Activated T-cell treated with anti-CD3 and anti-CD28 coated beads, Interleukin-2, amount 50 U/mL, for 24 hours (primary cell): Measurements from ENCODE around the gene CD59.
A peak's percentile ranks its signal among the peaks of the same experiment; 100 is the strongest.

Source experiments
- DNase-seq: peaks from one replicate; pipeline ENCODE4 v3.0.0-alpha.2; 2020
- H3K27ac Mint-ChIP-seq: 2 replicates; pipeline ENCODE4 v1.8.0; 2020; ENCODE audit warnings: mild to moderate bottlenecking, mixed read lengths
- H3K27me3 Mint-ChIP-seq: 2 replicates; pipeline ENCODE4 v1.8.0; 2020; ENCODE audit warnings: mixed read lengths
- H3K36me3 Mint-ChIP-seq: 2 replicates; pipeline ENCODE4 v1.8.0; 2020; ENCODE audit warnings: low read depth, mixed read lengths
- H3K4me1 Mint-ChIP-seq: 2 replicates; pipeline ENCODE4 v1.8.0; 2020; ENCODE audit warnings: low read depth, mixed read lengths
- H3K4me3 Mint-ChIP-seq: 2 replicates; pipeline ENCODE4 v1.8.0; 2020; ENCODE audit warnings: mild to moderate bottlenecking, moderate library complexity, mixed read lengths
- H3K9me3 Mint-ChIP-seq: 2 replicates; pipeline ENCODE4 v1.8.0; 2020; ENCODE audit warnings: mixed read lengths

Gene CD59

DNA sequence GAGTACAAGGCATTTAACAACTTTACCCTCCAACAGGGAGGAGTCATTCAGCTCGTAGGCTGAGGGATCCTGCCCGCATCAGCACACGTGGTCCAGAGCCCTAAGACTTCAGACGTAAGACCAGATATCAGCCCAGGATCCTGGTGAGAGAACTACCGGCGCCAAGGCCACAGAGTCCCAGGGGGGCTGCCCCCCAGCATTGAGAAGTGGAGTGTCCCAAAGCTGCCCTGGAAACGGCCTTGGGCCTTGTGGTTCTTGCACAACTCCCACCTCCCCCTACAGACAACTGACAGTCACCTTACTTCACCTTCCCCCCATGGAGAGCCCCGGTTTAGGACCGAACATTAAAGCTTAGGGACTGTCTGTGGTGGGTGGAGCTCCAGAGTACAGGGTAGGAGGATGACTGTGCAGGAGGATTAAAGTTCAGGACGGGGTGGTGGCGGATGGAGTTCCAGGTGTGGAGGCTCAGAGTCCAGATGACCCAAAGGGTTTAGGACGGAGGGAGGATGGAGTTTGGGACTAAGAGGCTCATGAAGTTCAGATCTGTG lies 36.6 kb downstream of the CD59 start:
- no peaks in the 10 kb centered on the region for H3K9me3 Mint-ChIP-seq
- peaks cover 17% of the 10 kb centered on the region for H3K4me1 Mint-ChIP-seq
- H3K36me3 Mint-ChIP-seq: no peaks in the 10 kb centered on the region
- no peak overlapping the region for H3K27ac Mint-ChIP-seq
- no peak for DNase-seq
- H3K4me3 Mint-ChIP-seq: peak overlapping the region; percentile 57
- H3K27me3 Mint-ChIP-seq: peaks cover 20% of the 10 kb centered on the region

DNA sequence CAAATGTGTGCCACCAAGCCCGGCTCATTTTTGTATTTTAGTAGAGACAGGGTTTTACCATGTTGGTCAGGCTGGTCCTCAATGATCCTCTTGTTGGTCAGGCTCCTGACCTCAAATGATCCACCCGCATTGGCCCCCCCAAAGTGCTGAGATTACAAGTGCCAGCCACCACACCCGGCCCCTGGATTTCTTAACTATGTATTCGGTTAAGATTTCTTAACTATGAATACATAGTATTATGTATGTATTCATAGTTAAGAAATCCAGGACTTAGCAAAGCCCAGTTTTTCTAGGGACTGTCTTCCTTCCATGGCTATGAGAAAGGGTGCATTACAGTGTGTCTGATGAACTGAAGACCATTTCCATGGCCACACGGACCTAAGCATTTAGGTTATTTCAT lies 37.3 kb downstream of the CD59 start:
- Mint-ChIP-seq H3K27ac (no peak overlapping the region), H3K4me3 (no peak overlapping the region), H3K4me1 (peaks cover 17% of the 10 kb centered on the region), H3K9me3 (no peaks in the 10 kb centered on the region), H3K27me3 (peaks cover 20% of the 10 kb centered on the region), H3K36me3 (no peaks in the 10 kb centered on the region)
- DNase-seq: no peak

DNA sequence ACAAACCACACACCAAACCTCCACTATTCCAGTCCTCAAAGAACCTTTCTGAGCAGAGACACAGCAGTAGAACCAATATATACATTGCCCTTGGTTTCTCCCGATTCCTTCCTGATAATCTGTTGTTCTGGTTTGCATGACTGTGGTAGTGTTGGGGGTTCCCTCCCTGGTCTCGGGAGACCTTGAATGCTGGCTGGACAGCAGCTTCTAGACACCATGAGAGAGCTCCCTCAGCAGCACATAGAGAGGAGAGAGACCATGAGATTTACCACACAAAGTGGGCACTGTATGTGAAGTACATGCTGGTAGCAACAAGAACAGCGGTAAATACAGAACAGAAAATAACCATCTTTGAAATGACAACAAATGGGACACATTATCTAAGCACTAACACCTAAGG lies 38.2 kb downstream of the CD59 start:
- Mint-ChIP-seq H3K27ac (no peak overlapping the region), H3K9me3 (no peaks in the 10 kb centered on the region), H3K4me1 (peaks cover 17% of the 10 kb centered on the region), H3K27me3 (peaks cover 20% of the 10 kb centered on the region), H3K36me3 (no peaks in the 10 kb centered on the region), H3K4me3 (no peak overlapping the region)
- no peak for DNase-seq

DNA sequence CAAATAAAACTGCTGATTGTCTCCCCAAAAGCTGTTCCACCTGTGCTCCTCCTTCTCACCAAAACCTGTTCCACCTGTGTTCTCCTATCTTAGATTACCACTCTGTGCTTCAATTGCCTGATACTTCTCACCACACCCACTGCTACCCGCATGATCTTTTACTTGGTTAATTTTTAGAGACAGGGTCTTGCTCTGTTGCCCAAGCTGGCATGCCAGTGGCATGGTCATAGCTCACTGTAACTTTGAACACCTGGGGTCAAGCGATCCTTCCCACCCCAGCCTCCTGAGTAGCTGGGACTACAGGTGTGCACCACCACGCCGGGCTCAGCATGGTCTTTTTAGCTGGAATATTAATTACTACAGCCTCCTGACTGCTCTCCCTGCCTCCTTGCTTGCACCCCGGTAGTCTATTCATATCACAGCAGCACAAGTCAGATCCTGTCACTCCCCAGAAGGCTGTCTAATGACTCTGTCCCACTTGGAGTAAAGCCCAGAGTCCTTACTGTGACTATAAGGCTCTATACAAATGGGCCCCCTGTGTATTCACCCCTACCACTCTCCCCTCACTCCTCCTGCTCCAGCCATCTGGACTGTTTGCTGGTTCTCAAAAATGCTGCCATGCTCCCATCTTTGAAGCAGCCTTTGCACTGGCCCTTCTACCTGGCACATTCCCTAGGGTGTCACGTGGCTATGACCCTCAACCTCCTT lies 39.1 kb downstream of the CD59 start:
- H3K27ac Mint-ChIP-seq: no peak overlapping the region
- no peaks in the 10 kb centered on the region for H3K36me3 Mint-ChIP-seq
- H3K4me1 Mint-ChIP-seq: peaks cover 17% of the 10 kb centered on the region
- DNase-seq: no peak
- H3K27me3 Mint-ChIP-seq: peaks cover 20% of the 10 kb centered on the region
- no peaks in the 10 kb centered on the region for H3K9me3 Mint-ChIP-seq
- no peak overlapping the region for H3K4me3 Mint-ChIP-seq

DNA sequence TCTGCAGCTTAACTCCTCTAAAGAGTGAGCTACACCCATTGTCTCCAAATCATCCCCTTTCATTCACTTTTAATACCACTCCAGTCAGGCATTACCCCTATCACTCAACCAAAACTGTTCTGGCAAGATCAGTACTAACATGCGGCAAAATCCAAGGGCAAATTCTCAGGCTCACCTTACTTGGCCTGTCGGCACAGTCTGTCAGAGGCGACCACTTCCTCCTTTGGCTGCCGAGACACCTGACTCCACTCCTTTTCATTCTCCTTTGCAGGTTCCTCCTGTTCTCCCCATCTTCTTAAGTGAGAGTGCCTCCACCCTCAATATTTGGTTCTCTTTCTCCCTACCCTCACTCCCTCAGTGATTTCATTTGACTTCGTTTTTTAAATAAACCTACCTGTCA lies 39.8 kb downstream of the CD59 start:
- Mint-ChIP-seq H3K4me1 (peaks cover 14% of the 10 kb centered on the region), H3K27me3 (peaks cover 20% of the 10 kb centered on the region), H3K27ac (no peak overlapping the region), H3K4me3 (no peak overlapping the region), H3K9me3 (no peaks in the 10 kb centered on the region), H3K36me3 (no peaks in the 10 kb centered on the region)
- DNase-seq: no peak

DNA sequence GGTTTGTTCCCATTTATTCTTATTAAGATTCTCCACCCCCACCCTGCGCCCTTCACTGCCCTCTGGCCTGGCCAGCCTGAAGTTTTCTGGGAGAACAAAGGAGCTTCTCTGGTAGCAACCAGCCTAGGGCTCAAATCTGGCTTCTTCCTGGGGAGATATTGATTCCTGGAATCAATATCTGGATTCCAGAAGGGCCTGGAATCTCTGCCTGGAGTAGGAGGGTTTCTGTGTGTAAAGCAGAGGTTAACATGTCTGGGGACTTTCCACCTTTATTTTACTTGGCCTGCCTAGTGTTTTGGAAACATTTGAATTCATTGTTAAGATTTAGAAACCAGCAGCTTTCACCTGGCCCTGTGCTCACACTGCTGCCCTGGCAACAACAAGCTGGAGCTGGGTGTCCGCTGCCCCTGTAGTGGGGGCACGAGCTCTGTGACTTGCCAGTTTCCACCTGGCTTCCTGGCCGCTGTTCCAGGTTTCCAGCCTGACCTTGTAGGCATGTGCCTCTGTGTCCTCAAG lies 41.1 kb downstream of the CD59 start:
- H3K4me1 Mint-ChIP-seq: peaks cover 16% of the 10 kb centered on the region
- H3K27me3 Mint-ChIP-seq: peaks cover 20% of the 10 kb centered on the region
- no peak for DNase-seq
- no peaks in the 10 kb centered on the region for H3K9me3 Mint-ChIP-seq
- H3K36me3 Mint-ChIP-seq: no peaks in the 10 kb centered on the region
- no peak overlapping the region for H3K4me3 Mint-ChIP-seq
- H3K27ac Mint-ChIP-seq: no peak overlapping the region

DNA sequence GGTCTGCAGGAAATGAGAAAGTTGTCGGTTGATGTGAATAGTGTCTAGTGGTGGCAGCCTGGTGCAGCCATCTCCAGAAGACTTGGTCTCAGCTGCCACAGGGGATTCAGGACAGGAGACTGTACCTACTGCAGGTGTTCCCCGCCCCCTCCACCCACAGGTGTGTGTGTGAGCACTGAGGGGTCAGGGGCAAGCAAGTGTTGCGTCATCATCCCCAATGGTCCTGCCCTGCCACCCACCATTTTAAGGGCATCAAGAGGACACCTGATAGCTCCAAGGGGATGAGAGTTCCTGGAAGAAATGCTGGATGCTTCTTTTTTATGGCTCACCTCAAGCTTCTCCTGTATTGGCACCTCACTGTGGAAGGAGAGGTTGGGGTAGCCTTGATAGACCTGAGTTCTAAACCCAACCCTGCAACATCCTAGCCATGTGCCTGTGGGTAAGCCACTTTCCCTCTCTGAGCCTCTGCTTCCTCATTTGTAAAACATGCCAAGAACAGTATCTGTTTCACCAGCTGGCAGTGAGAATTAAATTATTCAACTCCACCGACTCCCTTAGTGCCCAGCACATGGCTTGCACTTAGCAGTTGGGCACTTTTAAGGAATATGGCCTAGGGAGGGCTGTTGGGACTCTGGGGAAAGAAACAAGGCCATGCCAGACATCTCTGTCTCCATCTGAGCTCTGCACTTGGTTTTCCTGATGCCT lies 41.7 kb downstream of the CD59 start:
- H3K4me1 Mint-ChIP-seq: peaks cover 17% of the 10 kb centered on the region
- DNase-seq: no peak
- peaks cover 17% of the 10 kb centered on the region for H3K27me3 Mint-ChIP-seq
- no peaks in the 10 kb centered on the region for H3K9me3 Mint-ChIP-seq
- H3K27ac Mint-ChIP-seq: no peak overlapping the region
- H3K36me3 Mint-ChIP-seq: no peaks in the 10 kb centered on the region
- H3K4me3 Mint-ChIP-seq: no peak overlapping the region

DNA sequence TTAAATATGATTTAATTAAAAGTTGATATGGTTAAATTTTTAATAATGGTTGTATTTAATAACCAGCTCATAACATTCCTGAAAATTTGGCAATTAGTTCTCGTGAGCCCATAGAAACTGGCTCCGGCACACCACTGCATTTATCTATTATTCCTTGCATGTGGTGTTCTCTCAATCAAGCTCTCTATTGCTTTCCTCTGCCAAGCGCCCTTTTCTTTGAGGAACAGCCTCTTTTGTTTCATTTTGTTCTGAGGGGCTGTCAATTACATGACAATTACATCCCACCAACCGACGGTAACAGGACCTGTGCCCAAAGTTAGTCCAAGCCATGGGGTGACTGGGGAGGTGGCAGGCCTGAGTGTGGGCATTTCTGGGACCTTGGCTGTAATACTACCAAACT lies 43.7 kb downstream of the CD59 start:
- Mint-ChIP-seq H3K27me3 (peaks cover 11% of the 10 kb centered on the region), H3K9me3 (no peaks in the 10 kb centered on the region), H3K4me1 (peaks cover 22% of the 10 kb centered on the region), H3K27ac (no peak overlapping the region), H3K4me3 (no peak overlapping the region), H3K36me3 (no peaks in the 10 kb centered on the region)
- no peak for DNase-seq

DNA sequence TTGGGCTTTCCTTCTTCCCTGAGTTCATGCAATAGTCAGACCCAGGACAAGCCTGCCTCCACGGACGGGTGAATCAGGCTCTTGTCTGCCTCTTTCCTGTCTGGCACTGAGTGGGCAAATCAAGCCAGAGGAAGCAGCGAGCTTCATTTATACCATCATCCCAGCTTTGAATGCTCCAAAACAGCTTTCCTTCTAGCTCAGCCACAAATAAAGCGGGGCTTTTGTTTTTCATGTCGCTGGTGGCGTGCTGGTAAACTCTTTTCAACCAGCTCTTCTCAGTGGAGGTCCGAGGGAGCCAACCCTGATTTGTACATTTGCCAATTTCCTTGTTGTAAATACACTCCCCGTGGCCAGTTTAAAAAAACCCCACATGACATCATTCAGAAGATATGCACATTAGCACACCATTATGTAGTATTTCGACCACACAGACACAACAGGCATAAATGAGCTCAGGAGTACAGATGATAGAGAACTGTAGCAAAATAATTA lies 44.2 kb downstream of the CD59 start:
- no peak overlapping the region for H3K4me3 Mint-ChIP-seq
- peaks cover 3% of the 10 kb centered on the region for H3K9me3 Mint-ChIP-seq
- peaks cover 25% of the 10 kb centered on the region for H3K4me1 Mint-ChIP-seq
- no peak for DNase-seq
- no peaks in the 10 kb centered on the region for H3K36me3 Mint-ChIP-seq
- no peak overlapping the region for H3K27ac Mint-ChIP-seq
- peaks cover 6% of the 10 kb centered on the region for H3K27me3 Mint-ChIP-seq

DNA sequence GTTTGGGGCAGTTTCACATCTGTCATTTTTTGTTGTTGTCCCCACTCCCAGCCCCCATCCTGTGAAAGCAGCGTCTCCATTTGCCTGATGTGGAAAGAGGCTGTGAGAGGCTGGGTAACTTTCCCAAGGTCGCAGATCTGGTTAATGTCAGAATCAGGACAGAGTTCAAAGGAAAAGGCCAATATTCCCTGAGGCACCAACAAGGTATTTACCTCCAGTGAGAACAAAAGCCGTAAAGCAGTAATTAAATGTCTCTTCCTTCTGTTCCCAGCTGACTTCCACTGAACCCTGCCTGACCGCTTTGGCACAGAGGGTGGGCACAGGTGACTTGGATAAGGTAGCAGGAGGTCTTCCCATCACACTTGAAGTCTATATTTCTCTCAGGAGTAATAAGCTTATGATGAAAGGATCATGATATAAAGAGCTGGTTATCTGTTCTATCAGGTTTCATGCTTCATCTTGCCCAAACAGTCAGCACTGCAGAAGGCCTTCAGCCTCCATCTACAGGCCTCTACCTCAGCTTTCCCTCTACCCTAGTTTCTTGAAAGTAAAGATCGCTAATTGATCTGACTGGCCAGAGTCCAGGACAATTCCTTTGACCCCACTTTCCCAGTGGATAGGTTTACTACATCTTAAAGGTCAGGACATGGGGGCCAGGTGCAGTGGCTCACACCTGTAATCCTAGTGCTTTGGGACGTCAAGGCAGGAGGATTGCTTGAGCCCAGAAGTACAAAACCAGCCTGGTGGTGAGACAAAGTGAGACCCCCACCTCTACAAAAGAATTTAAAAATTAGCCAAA lies 45.0 kb downstream of the CD59 start:
- H3K36me3 Mint-ChIP-seq: no peaks in the 10 kb centered on the region
- no peak for DNase-seq
- H3K4me1 Mint-ChIP-seq: peaks cover 24% of the 10 kb centered on the region
- peak overlapping the region; percentile 69 for H3K27ac Mint-ChIP-seq
- H3K4me3 Mint-ChIP-seq: no peak overlapping the region
- H3K27me3 Mint-ChIP-seq: peaks cover 7% of the 10 kb centered on the region
- peaks cover 3% of the 10 kb centered on the region for H3K9me3 Mint-ChIP-seq

DNA sequence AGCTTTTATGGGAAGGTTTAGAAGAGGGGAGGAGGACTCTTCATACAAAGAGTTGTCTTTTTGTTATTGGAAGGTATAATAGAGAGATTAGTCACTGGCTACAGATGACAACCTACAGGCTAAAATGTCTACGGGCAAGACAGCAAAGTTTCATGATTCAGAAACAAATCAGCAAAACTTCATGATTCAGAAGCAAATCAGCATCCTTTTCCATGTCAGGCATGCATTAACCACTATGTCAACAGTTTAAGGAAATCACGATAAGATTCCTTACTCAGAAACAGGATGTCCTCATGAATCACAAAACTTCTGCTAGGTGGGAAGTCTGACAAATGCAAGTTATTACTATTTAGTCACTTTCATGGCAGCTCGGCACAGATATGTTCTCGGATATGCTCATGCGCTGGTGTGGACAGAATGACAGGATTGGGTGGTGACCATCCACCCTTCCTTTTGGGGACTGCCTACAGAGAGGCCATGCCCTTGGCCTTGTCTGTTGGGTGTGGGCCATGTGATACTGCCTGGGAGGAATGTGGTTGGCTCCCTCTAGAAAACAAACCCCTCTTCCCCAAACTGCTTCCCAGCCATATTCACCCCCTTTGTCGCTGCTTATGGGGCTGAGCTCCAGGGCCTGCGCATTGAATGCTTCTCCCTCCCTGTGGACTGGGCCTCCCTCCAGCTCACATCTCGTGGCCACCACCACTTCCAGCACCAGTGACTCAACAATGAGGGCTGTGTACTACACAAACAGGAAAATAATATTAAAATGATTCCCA lies 45.7 kb downstream of the CD59 start:
- DNase-seq: no peak
- Mint-ChIP-seq H3K27me3 (peaks cover 12% of the 10 kb centered on the region), H3K4me1 (peaks cover 22% of the 10 kb centered on the region), H3K9me3 (peaks cover 3% of the 10 kb centered on the region), H3K36me3 (no peaks in the 10 kb centered on the region), H3K4me3 (no peak overlapping the region), H3K27ac (peak overlapping the region; percentile 69)

DNA sequence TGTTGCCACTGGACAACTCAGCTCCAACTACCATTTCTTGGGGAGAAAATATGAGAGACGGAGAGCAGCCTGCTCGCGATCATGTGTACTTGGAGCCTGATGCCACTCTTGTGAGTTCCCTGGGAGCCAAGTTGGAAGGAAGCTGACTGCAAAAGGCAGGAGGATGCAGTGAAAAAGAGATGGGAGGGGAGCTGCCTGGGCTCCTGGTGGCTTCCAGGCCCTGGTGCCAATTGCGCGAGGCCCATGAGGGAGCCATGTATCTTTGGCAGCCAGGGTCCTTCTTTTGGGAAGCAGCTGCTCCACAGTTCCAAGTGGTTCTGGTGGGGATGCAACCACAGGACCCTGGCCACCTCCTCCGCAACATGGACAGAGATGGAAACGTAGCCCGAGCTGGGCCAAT lies 46.7 kb downstream of the CD59 start:
- Mint-ChIP-seq H3K4me1 (peaks cover 22% of the 10 kb centered on the region), H3K27me3 (peaks cover 21% of the 10 kb centered on the region), H3K9me3 (peaks cover 3% of the 10 kb centered on the region), H3K4me3 (no peak overlapping the region), H3K36me3 (no peaks in the 10 kb centered on the region), H3K27ac (no peak overlapping the region)
- DNase-seq: no peak

DNA sequence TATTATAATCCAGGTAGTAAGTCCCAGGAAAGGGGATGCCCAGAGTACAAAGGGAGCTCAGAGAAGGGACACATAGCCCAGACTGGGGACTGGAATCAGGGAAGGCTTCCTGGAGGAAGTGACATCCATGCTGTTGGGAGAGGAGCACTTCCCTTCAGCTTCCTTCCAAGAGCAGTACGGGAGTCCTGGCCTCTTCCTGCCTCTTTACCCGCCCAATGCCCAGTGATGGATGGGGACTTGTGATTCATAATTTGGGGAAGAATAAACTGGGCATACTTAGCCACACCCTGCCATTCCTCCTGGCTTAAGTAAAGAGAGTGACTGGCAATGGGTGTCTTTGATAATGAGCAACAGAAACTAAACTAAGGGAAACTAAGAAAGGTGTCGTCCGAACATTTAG lies 47.1 kb downstream of the CD59 start:
- DNase-seq: no peak
- H3K9me3 Mint-ChIP-seq: peaks cover 3% of the 10 kb centered on the region
- no peak overlapping the region for H3K4me3 Mint-ChIP-seq
- H3K27me3 Mint-ChIP-seq: peaks cover 25% of the 10 kb centered on the region
- H3K4me1 Mint-ChIP-seq: peaks cover 22% of the 10 kb centered on the region
- no peaks in the 10 kb centered on the region for H3K36me3 Mint-ChIP-seq
- no peak overlapping the region for H3K27ac Mint-ChIP-seq
